ENCODE results near the gene CCDC102A. TPM values are rescaled to one million over a fixed set of nuclear protein-coding genes. Genes with fewer than 3 reads are reported as not detected.

The CCDC102A gene
- total and polyA plus RNA-seq, 2 of the 13 experiments (the other 11 are each of a cell fraction or from before 2014, with no cell fraction given), result 2.1 to 2.8 TPM

DNA sequence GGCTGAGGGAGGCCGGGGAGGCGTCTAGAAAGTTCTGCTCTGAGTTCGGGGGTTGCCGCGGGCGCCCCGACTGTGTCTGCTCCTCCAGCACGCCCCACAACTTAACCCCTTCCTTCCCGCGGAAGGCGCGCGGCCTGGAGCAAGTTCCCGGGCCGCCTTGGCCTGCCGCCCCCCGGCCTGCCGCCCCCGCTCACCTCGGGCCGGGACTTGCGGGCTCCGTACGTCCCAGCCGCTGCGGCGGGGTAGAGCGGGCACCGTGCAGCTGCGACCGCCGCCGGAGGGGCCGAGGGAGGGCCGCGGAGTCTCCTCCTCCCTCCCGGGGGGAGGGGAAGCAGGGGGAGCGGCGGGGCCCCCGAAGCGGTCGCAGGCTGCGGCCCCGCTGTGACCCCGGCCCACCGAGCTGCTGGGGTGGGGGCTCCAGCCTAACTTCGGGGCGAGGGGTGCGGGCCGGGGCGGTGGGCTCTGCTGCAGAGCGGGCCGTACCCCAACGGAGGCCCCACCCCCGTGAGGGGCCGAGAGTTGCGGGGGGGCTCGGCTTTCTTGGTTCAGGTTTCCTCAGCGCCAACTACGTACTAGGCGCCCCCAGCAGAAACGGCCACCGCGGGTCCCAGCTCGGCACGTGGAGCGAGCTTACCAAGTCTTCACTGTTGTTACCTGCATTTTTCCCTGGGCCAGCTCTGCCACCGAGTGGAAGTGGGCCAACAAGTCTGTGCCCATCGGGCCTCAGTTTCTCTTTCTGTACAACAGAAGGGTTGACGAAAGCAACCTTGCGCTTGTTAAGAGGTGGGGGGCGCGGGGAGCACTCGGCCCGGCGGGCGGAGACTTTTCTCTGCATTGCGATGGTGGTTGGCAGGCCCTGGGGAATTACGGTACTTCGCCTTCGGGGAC is at the start of gene CCDC102A (continued):
- TF ChIP-seq ZFP41 (CRISPR knock-in tag; IDR thresholded peaks at IDR 0.05; ENCODE audit: borderline replicate concordance) (0 out of 2 replicates have a peak, but pooled peaks have one; percentile 32), KLF6 (CRISPR knock-in tag; IDR thresholded peaks at IDR 0.05) (peak; percentile 20; the same call in 1 of the 2 replicates), MYC (CRISPR knock-in tag; IDR thresholded peaks at IDR 0.05; ENCODE audit: borderline replicate concordance) (peak; percentile 61; the same call in 1 of the 2 replicates), ZBTB2 (CRISPR knock-in tag; IDR thresholded peaks at IDR 0.05; ENCODE audit: low read depth) (peak; percentile 67; the same call in 1 of the 2 replicates), RBFOX2 (IDR thresholded peaks at IDR 0.05; ENCODE audit: low read depth, low read length) (peak; percentile 70), NCOA1 (CRISPR knock-in tag; IDR thresholded peaks at IDR 0.05) (0 out of 2 replicates have a peak, but pooled peaks have one; percentile 18), ZNF670 (CRISPR knock-in tag; IDR thresholded peaks at IDR 0.05; ENCODE audit: borderline replicate concordance) (no peak), SP5 (CRISPR knock-in tag; IDR thresholded peaks at IDR 0.05; ENCODE audit: borderline replicate concordance, low read depth) (no peak), ZNF564 (CRISPR knock-in tag; IDR thresholded peaks at IDR 0.05) (peak; percentile 44; the same call in 1 of the 2 replicates), KDM5B (CRISPR knock-in tag; IDR thresholded peaks at IDR 0.05; ENCODE audit: borderline replicate concordance) (0 out of 2 replicates have a peak, but pooled peaks have one; percentile 43), ZNF501 (CRISPR knock-in tag; IDR thresholded peaks at IDR 0.05) (peak; percentile 56; the same call in 1 of the 2 replicates), ETV6 (CRISPR knock-in tag; conservative IDR thresholded peaks at IDR 0.05) (no peak), FOXA3 (CRISPR knock-in tag; IDR thresholded peaks at IDR 0.05) (0 out of 2 replicates have a peak, but pooled peaks have one; percentile 6), HOXA5 (CRISPR knock-in tag; IDR thresholded peaks at IDR 0.05) (0 out of 2 replicates have a peak, but pooled peaks have one; percentile 41), E2F1 (CRISPR knock-in tag; IDR thresholded peaks at IDR 0.05) (0 out of 2 replicates have a peak, but pooled peaks have one; percentile 32), ZXDC (CRISPR knock-in tag; IDR thresholded peaks at IDR 0.05) (0 out of 2 replicates have a peak, but pooled peaks have one; percentile 71), ZNF234 (CRISPR knock-in tag; conservative IDR thresholded peaks at IDR 0.05) (peak; percentile 76; the same call in 1 of the 2 replicates), ZMAT3 (CRISPR knock-in tag; conservative IDR thresholded peaks at IDR 0.05) (peak; percentile 55; the same call in 1 of the 2 replicates)
- TF ChIP-seq, protein P1, sequence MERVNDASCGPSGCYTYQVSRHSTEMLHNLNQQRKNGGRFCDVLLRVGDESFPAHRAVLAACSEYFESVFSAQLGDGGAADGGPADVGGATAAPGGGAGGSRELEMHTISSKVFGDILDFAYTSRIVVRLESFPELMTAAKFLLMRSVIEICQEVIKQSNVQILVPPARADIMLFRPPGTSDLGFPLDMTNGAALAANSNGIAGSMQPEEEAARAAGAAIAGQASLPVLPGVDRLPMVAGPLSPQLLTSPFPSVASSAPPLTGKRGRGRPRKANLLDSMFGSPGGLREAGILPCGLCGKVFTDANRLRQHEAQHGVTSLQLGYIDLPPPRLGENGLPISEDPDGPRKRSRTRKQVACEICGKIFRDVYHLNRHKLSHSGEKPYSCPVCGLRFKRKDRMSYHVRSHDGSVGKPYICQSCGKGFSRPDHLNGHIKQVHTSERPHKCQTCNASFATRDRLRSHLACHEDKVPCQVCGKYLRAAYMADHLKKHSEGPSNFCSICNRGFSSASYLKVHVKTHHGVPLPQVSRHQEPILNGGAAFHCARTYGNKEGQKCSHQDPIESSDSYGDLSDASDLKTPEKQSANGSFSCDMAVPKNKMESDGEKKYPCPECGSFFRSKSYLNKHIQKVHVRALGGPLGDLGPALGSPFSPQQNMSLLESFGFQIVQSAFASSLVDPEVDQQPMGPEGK (CRISPR knock-in tag; IDR thresholded peaks at IDR 0.05), result peak; percentile 81

Measured in HepG2 (cell line).